IMR-90 (cell line): ENCODE data around the gene WASF3. TPM values are rescaled to one million over a fixed set of nuclear protein-coding genes. Genes with fewer than 3 reads are reported as not detected.

ENCODE experiments used
- ATAC-seq: fragments of 200-7000 bp; cut with Tn5 transposase; 2 replicates; pipeline ENCODE4 v1.9.1; 2020; ENCODE audit warnings: low read depth, mild to moderate bottlenecking, moderate library complexity
- BruUV-seq: library from RNA; stranded (reverse); fragments of 400-500 nt; replicated peaks from 2 replicates; lab custom pipeline; 2021; lab: Mats Ljungman, UMichigan
- CTCF ChIA-PET: fragments of 300-600 bp; formaldehyde crosslinking; extraction: SDS; loops from one replicate; lab custom pipeline; 2021; ENCODE audit warnings: antibody characterized with exemption; lab: Yijun Ruan, JAX
- POLR2A ChIA-PET: fragments of 300-600 bp; sonication (Branson Sonifier 250); formaldehyde crosslinking; loops from one replicate; lab custom pipeline; 2022; ENCODE audit warnings: antibody characterized with exemption; ENCODE audit not compliant: unreplicated experiment; lab: Charles Lee
- DNase-seq: peaks from one replicate; pipeline ENCODE4 v3.0.0; 2013
- H2AFZ ChIP-seq: replicated peaks from 2 replicates; pipeline ENCODE3; 2013; ENCODE audit warnings: low read length, mild to moderate bottlenecking; ENCODE audit not compliant: poor library complexity
- H2AK5ac ChIP-seq: 2 replicates; pipeline ENCODE4 v1.6.1; 2013; ENCODE audit warnings: low read depth, low read length, inconsistent platforms
- H2AK9ac ChIP-seq: replicated peaks from 2 replicates; pipeline ENCODE3; 2013; ENCODE audit warnings: mild to moderate bottlenecking, low read depth, low read length, moderate library complexity; ENCODE audit not compliant: poor library complexity
- H2BK120ac ChIP-seq: 2 replicates; pipeline ENCODE4 v1.6.1; 2013; ENCODE audit warnings: low read depth, low read length, inconsistent platforms
- H2BK15ac ChIP-seq: 3 replicates; pipeline ENCODE4 v1.6.1; 2013; ENCODE audit warnings: low read depth, low read length, inconsistent platforms
- H2BK20ac ChIP-seq: 2 replicates; pipeline ENCODE4 v1.6.1; 2013; ENCODE audit warnings: low read depth, mild to moderate bottlenecking, inconsistent platforms, low read length, moderate library complexity
- H2BK5ac ChIP-seq: 2 replicates; pipeline ENCODE4 v1.6.1; 2013; ENCODE audit warnings: mild to moderate bottlenecking, low read depth, low read length, inconsistent platforms; ENCODE audit not compliant: poor library complexity, severe bottlenecking
- H3K14ac ChIP-seq: replicated peaks from 2 replicates; pipeline ENCODE4 v1.6.1; 2013; ENCODE audit warnings: low read depth, low read length, inconsistent platforms
- H3K18ac ChIP-seq: 2 replicates; pipeline ENCODE4 v1.6.1; 2013; ENCODE audit warnings: low read depth, low read length, control low read depth
- H3K23ac ChIP-seq: 2 replicates; pipeline ENCODE4 v1.6.1; 2013; ENCODE audit warnings: low read depth, low read length, inconsistent platforms
- H3K27ac ChIP-seq: 2 replicates; pipeline ENCODE4 v1.5.1; 2013; ENCODE audit warnings: mild to moderate bottlenecking, control low read depth, low read length; ENCODE audit not compliant: insufficient read depth
- H3K27me3 ChIP-seq: 2 replicates; pipeline ENCODE4 v1.6.1; 2013; ENCODE audit warnings: low read length; ENCODE audit not compliant: control insufficient read depth, insufficient read depth
- H3K36me3 ChIP-seq: 2 replicates; pipeline ENCODE4 v1.6.1; 2013; ENCODE audit warnings: low read length, mixed read lengths; ENCODE audit not compliant: control insufficient read depth, insufficient read depth
- H3K4ac ChIP-seq: 2 replicates; pipeline ENCODE4 v1.6.1; 2013; ENCODE audit warnings: low read depth, low read length, inconsistent platforms
- H3K4me1 ChIP-seq: 2 replicates; pipeline ENCODE4 v1.6.1; 2013; ENCODE audit warnings: low read length, mixed read lengths; ENCODE audit not compliant: control insufficient read depth, insufficient read depth
- H3K4me2 ChIP-seq: 2 replicates; pipeline ENCODE4 v1.6.1; 2013; ENCODE audit warnings: low read depth, mild to moderate bottlenecking, control low read depth, low read length, moderate library complexity
- H3K4me3 ChIP-seq: 2 replicates; pipeline ENCODE4 v1.5.1; 2013; ENCODE audit warnings: low read depth, mild to moderate bottlenecking, control low read depth, low read length, moderate library complexity; ENCODE audit not compliant: insufficient read depth
- H3K56ac ChIP-seq: 2 replicates; pipeline ENCODE4 v1.6.1; 2013; ENCODE audit warnings: low read length, inconsistent platforms; ENCODE audit not compliant: insufficient read depth; ENCODE audit errors: extremely low read depth
- H3K79me1 ChIP-seq, 2 experiments: 2 replicates each; pipeline ENCODE4 v1.6.1; 2013; ENCODE audit warnings: low read length in 2 of 2, inconsistent platforms in 1 of 2, low read depth in 1 of 2
- H3K9ac ChIP-seq: 2 replicates; pipeline ENCODE4 v1.6.1; 2013; ENCODE audit warnings: low read depth, low read length, control low read depth
- H3K9me1 ChIP-seq: 2 replicates; pipeline ENCODE4 v1.6.1; 2013; ENCODE audit warnings: low read length, inconsistent platforms; ENCODE audit not compliant: insufficient read depth
- H3K9me3 ChIP-seq: 2 replicates; pipeline ENCODE4 v1.6.1; 2013; ENCODE audit warnings: low read length; ENCODE audit not compliant: control insufficient read depth, insufficient read depth
- H4K20me1 ChIP-seq: 2 replicates; pipeline ENCODE4 v1.6.1; 2013; ENCODE audit warnings: low read length, inconsistent platforms; ENCODE audit not compliant: insufficient read depth
- H4K5ac ChIP-seq: 2 replicates; pipeline ENCODE4 v1.6.1; 2013; ENCODE audit warnings: mild to moderate bottlenecking, low read depth, low read length, control low read depth
- H4K8ac ChIP-seq, 2 experiments: 2 replicates each; pipeline ENCODE4 v1.6.1; 2013; ENCODE audit warnings: low read depth in 2 of 2, low read length in 2 of 2, control low read depth in 1 of 2, inconsistent platforms in 1 of 2
- H4K91ac ChIP-seq: 2 replicates; pipeline ENCODE4 v1.6.1; 2013; ENCODE audit warnings: low read depth, low read length, inconsistent platforms; ENCODE audit not compliant: insufficient read depth
- CTCF ChIP-seq: conservative IDR thresholded peaks from 2 replicates; pipeline ENCODE4 v1.5.1; 2012; ENCODE audit warnings: mild to moderate bottlenecking, low read depth, low read length, improper control_type of control experiment
- MAFK ChIP-seq: IDR thresholded peaks from 2 replicates; pipeline ENCODE4 v1.6.1; 2012; ENCODE audit warnings: low read depth, low read length, improper control_type of control experiment
- RFX5 ChIP-seq: IDR thresholded peaks from 2 replicates; pipeline ENCODE4 v1.8.0; 2012; ENCODE audit warnings: low read depth, mild to moderate bottlenecking, low read length, moderate library complexity
- WGBS, 2 experiments: methylation state at CpG; one replicate each; pipeline versions ENCODE4 v1.1.5 to v1.1.7; 2013; ENCODE audit warnings: missing lambda C conversion rate in 2 of 2; ENCODE audit not compliant: insufficient read length in 1 of 2; ENCODE audit errors: extremely low coverage in 2 of 2; 5-methylcytosine and 5-hydroxymethylcytosine counted together
- dilution Hi-C: fragments of 300-500 bp; cut with HindIII; formaldehyde crosslinking; loops from one replicate; pipeline ENCODE4 v1.14.3; 2018; ENCODE audit warnings: low sequenced_read_pairs; ENCODE audit not compliant: unreplicated experiment
- in situ Hi-C: fragments of 300-500 bp; cut with MboI; formaldehyde crosslinking; loops from 3 replicates; pipeline ENCODE4 v1.14.3; 2019; ENCODE audit warnings: low sequenced_read_pairs, inconsistent platforms, mixed read lengths
- intact Hi-C: fragments of 100-400 bp; cut with micrococcal nuclease; formaldehyde crosslinking; loops from 2 replicates; pipeline ENCODE4 v1.10.0; 2022
- polyA plus RNA-seq, 3 experiments: library from polyadenylated mRNA; depleted of rRNA; stranded (reverse); fragments of >200 nt; gene quantifications; 2 replicates each; pipeline ENCODE4 v1.2.3, GENCODE V29; 2012; ENCODE audit warnings: low replicate concordance in 1 of 3
- total RNA-seq: library from RNA; depleted of rRNA; stranded (reverse); fragments of >200 nt; gene quantifications from 2 replicates; pipeline ENCODE4 v1.2.3, GENCODE V29; 2012

WASF3 gene
- total and polyA plus RNA-seq, 2 of the 4 experiments (the other 2 are of a cell fraction), result 4.3 to 11.4 TPM

GRCh38 chr13:26584713-26585112 lies 27.2 kb downstream of the WASF3 start:
- H2AK5ac ChIP-seq, result no peak overlapping the region
- ChIA-PET CTCF (interaction anchor here (0.6 to 1.4 kb wide), 4 partner anchors 13 to 400 kb away, joined by 3 to 4 read pairs (median 4); no protein-coding TSS in a partner anchor), POLR2A (no interaction called here)
- H4K20me1 ChIP-seq, result peaks cover 7% of the 10 kb centered on the region; the same call in 1 of the 2 replicates
- intact Hi-C loops, result no loop called here
- H3K9ac ChIP-seq, result no peak overlapping the region
- peaks cover 7% of the 10 kb centered on the region for H3K9me1 ChIP-seq
- no peak overlapping the region for H2AFZ ChIP-seq
- H3K18ac ChIP-seq, result no peak overlapping the region
- TF ChIP-seq RFX5 (no peak), MAFK (peak; percentile 58; the same call in 1 of the 2 replicates), CTCF (no peak)
- H3K4me3 ChIP-seq, result no peak overlapping the region
- peak overlapping the region; percentile 88 for H2BK5ac ChIP-seq
- H3K27ac ChIP-seq, result peak overlapping the region; percentile 7; the same call in 1 of the 2 replicates
- dilution Hi-C loops, result no loop called here
- H4K5ac ChIP-seq, result no peak overlapping the region
- H3K4ac ChIP-seq, result peak overlapping the region; percentile 0; the same call in 1 of the 2 replicates
- H3K4me1 ChIP-seq, result peaks cover 7% of the 10 kb centered on the region
- H3K4me2 ChIP-seq, result peak overlapping the region; percentile 71; the same call in 1 of the 2 replicates
- H4K91ac ChIP-seq, result no peak overlapping the region
- peak; percentile 84 for ATAC-seq
- H2BK15ac ChIP-seq, result no peak overlapping the region
- H3K14ac ChIP-seq, result no peak overlapping the region
- in situ Hi-C loops, result no loop called here
- no peaks in the 10 kb centered on the region for H3K27me3 ChIP-seq
- H2AK9ac ChIP-seq, result no peak overlapping the region
- no peaks in the 10 kb centered on the region for H3K9me3 ChIP-seq
- H2BK120ac ChIP-seq, result no peak overlapping the region
- no peaks in the 10 kb centered on the region for H3K36me3 ChIP-seq
- no peak overlapping the region for H3K56ac ChIP-seq
- H2BK20ac ChIP-seq, result no peak overlapping the region
- H3K79me1 ChIP-seq, result peaks cover 15 to 43% of the 10 kb centered on the region in 2 experiments
- 0% methylated on average over 1 of the region's 2 CpGs; no CpG with 5 or more reads in 1 of the 2 experiments for WGBS, 2 experiments
- peak; percentile 85 for DNase-seq
- no TSS peak for BruUV-seq
- H3K23ac ChIP-seq, result no peak overlapping the region
- peak overlapping the region in 1 of 2 experiments; percentile 19; a peak in 1 of 4 replicates for H4K8ac ChIP-seq
